Suppressor macrophage (primary cell): ENCODE data around the gene SLX4IP.
"Not testable (repeated sequence)": the region's sequence is repeated elsewhere in the genome, so short reads cannot be mapped to it uniquely, and the experiment has no call there.

Source experiments
- DNase-seq, 4 experiments: peaks; one replicate each; pipeline ENCODE4 v3.0.0-alpha.2; 2020 to 2022

Gene SLX4IP

GRCh38 chr20:10610251-10610650 lies 175.1 kb downstream of the SLX4IP start:
- DNase-seq: peak in 3 of 4 experiments; percentile 14 to 23 (median 20)

- DNase-seq: peak in 1 of 4 experiments; percentile 8
Measured at GRCh38 chr20:10611357-10611756, 176.3 kb downstream of the SLX4IP start.

- DNase-seq: not testable (repeated sequence)
Measured at GRCh38 chr20:10613426-10613825, 178.3 kb downstream of the SLX4IP start.

- DNase-seq: no peak
Measured at GRCh38 chr20:10613911-10614310, 178.8 kb downstream of the SLX4IP start.

- no peak for DNase-seq
Measured at GRCh38 chr20:10616212-10616611, 181.1 kb downstream of the SLX4IP start.

GRCh38 chr20:10617549-10618133 lies 182.5 kb downstream of the SLX4IP start:
- not testable (repeated sequence) for DNase-seq

GRCh38 chr20:10618611-10619245 lies 183.6 kb downstream of the SLX4IP start:
- no peak for DNase-seq

GRCh38 chr20:10619427-10619826 lies 184.3 kb downstream of the SLX4IP start:
- DNase-seq: no peak

- no peak for DNase-seq
Measured at GRCh38 chr20:10621149-10621548, 186.0 kb downstream of the SLX4IP start.

GRCh38 chr20:10622657-10623418 lies 187.7 kb downstream of the SLX4IP start:
- DNase-seq: no peak

GRCh38 chr20:10625641-10626040 lies 190.5 kb downstream of the SLX4IP start:
- DNase-seq: no peak

GRCh38 chr20:10626896-10627295 lies 191.8 kb downstream of the SLX4IP start:
- DNase-seq: no peak

- DNase-seq: no peak
Measured at GRCh38 chr20:10629946-10630650, 195.0 kb downstream of the SLX4IP start.

GRCh38 chr20:10631126-10631525 lies 196.0 kb downstream of the SLX4IP start:
- peak in 3 of 4 experiments; percentile 35 to 39 (median 38) for DNase-seq

- DNase-seq: no peak
Measured at GRCh38 chr20:10632721-10633509, 197.8 kb downstream of the SLX4IP start.

GRCh38 chr20:10633718-10634117 lies 198.6 kb downstream of the SLX4IP start:
- DNase-seq: no peak

- no peak for DNase-seq
Measured at GRCh38 chr20:10634211-10634610, 199.1 kb downstream of the SLX4IP start.

- DNase-seq: no peak
Measured at GRCh38 chr20:10634683-10635411, 199.7 kb downstream of the SLX4IP start.

- DNase-seq: no peak
Measured at GRCh38 chr20:10635476-10636208, 200.5 kb downstream of the SLX4IP start.

- DNase-seq: no peak
Measured at GRCh38 chr20:10636326-10636818, 201.3 kb downstream of the SLX4IP start.
